ENCODE measurements around the gene C2CD5.

The C2CD5 gene

GRCh38 chr12:22399464-22400180 lies 144.7 kb downstream of the C2CD5 start:
- no peak for TF ChIP-seq CTCF (IDR thresholded peaks at IDR 0.05; ENCODE audit: low read depth, low read length)
- no peak for DNase-seq (ENCODE audit: extremely low read depth, low read depth)
